ENCODE data around the gene WFDC11. TPM values are rescaled to one million over a fixed set of nuclear protein-coding genes. Genes with fewer than 3 reads are reported as not detected.
"Not testable (repeated sequence)": the region's sequence is repeated elsewhere in the genome, so short reads cannot be mapped to it uniquely, and the experiment has no call there.

WFDC11 gene
- polyA plus RNA-seq (2013, experiment 1 of 2) = not detected
- polyA plus RNA-seq (2013, experiment 2 of 2) = not detected

DNA sequence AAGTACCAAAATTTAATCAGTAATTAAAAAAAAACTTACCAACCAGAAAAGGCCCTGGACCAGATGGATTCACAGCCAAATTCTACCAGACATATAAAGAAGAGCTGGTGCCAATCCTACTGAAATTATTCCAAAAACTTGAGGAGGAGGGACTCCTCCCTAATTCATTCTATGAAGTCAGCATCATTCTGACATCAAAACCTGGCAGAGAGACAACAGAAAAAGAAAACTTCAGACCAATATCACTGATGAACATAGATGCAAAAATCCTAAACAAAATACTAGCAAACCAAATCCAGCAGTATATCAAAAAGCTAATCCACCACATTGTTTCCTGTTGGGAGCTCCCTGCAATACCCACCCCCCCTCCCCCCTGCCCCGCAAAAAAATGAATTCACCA, at the start of gene WFDC11:
WFDC11 (minus strand) TSS at position 101 of the 400 bp plus-strand sequence. CDS start 19,639 bp downstream, outside the sequence.
- H3K4me1 ChIP-seq (ENCODE audit: insufficient read depth, low read length) = no peaks in the 10 kb centered on the region
- no peak within 1 kb of the TSS for H3K27ac ChIP-seq (ENCODE audit: low read depth, low read length)
- WGBS = 100% methylated on average over 1 of the region's 1 CpG

DNA sequence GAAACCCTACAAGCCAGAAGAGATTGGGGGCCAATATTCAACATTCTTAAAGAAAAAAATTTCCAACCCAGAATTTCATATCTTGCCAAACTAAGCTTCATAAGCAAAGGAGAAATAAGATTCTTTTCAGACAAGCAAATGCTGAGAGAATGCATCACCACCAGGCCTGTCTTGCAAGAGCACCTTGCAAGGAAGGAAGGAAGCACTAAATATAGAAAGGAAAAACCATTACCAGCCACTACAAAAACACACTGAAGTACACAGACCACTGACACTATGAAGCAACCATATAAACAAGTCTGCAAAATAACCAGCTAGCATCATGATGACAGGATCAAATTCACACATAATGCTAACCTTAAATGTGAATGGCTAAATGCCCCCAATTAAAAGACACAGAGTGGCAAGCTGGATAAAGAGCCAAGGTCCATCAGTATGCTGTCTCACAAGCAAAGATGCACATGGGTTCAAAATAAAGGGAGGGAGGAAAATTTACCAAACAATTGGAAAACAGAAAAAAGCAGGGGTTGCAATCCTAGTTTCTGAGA, 46.2 kb upstream of the WFDC11 start:
- not testable (repeated sequence) for H3K9ac ChIP-seq (ENCODE audit: low read depth, low read length); H3K9me3 ChIP-seq (ENCODE audit: insufficient read depth, low read depth, low read length); H3K4me3 ChIP-seq (ENCODE audit: low read length); H3K36me3 ChIP-seq (ENCODE audit: insufficient read depth, low read length); H3K4me1 ChIP-seq (ENCODE audit: insufficient read depth, low read length); H3K27me3 ChIP-seq (ENCODE audit: insufficient read depth, low read length); H3K27ac ChIP-seq (ENCODE audit: low read depth, low read length)

More for the DNA sequence above, at the start of gene WFDC11:
- no peaks in the 10 kb centered on the region for H3K36me3 ChIP-seq (ENCODE audit: insufficient read depth, low read length)
- 0 out of 2 replicates have a peak, but pooled peaks cover 3% of the 10 kb centered on the region for H3K9me3 ChIP-seq (ENCODE audit: insufficient read depth, low read depth, low read length)
- no peak within 1 kb of the TSS for H3K4me3 ChIP-seq (ENCODE audit: low read length)
- H3K27me3 ChIP-seq (ENCODE audit: insufficient read depth, low read length) = no peaks in the 10 kb centered on the region
- no peak within 1 kb of the TSS for H3K9ac ChIP-seq (ENCODE audit: low read depth, low read length)

DNA sequence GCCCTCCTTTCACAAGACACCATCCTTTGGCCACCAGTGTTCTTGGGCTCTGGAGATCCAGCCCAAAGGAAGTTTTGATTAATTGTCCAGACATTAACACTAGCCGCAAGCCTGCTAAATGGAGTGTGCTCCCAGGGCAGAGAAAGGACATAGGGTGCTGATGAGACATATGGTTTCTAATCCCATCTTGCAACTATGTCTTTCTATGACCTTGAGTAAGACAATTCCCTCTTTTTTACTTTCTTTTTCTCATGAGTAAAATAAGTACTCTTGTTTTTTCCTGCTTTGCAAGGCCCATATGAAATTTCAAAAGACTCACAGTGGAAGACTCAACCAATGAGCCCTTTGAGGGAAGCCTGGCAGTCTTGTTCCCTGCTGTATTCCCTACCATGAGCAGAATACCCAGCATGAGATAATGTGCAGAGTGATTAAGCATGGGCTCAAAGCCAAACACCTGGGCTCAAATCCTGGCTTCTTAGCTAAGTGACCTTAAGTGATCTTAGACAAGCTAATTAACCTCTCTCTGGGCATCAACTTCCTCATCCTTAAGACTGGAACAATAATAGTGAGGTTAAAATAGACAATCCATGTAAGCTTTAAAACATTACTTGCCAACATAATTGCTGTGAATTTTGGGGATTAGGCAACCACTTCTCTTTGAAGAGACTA, 35.1 kb upstream of the WFDC11 start, which contains the start of gene WFDC10B:
WFDC10B (minus strand) TSS at position 51 of the 669 bp plus-strand sequence. CDS start 19,027 bp downstream, outside the sequence.
- H3K4me3 ChIP-seq (ENCODE audit: low read length) = no peak within 1 kb of the TSS
- H3K27me3 ChIP-seq (ENCODE audit: insufficient read depth, low read length) = no peaks in the 10 kb centered on the region
- H3K4me1 ChIP-seq (ENCODE audit: insufficient read depth, low read length) = no peaks in the 10 kb centered on the region
- 100% methylated on average over 1 of the region's 1 CpG for WGBS
- no peak within 1 kb of the TSS for H3K9ac ChIP-seq (ENCODE audit: low read depth, low read length)
- H3K9me3 ChIP-seq (ENCODE audit: insufficient read depth, low read depth, low read length) = no peaks in the 10 kb centered on the region
- H3K36me3 ChIP-seq (ENCODE audit: insufficient read depth, low read length) = no peaks in the 10 kb centered on the region
- no peak within 1 kb of the TSS for H3K27ac ChIP-seq (ENCODE audit: low read depth, low read length)

DNA sequence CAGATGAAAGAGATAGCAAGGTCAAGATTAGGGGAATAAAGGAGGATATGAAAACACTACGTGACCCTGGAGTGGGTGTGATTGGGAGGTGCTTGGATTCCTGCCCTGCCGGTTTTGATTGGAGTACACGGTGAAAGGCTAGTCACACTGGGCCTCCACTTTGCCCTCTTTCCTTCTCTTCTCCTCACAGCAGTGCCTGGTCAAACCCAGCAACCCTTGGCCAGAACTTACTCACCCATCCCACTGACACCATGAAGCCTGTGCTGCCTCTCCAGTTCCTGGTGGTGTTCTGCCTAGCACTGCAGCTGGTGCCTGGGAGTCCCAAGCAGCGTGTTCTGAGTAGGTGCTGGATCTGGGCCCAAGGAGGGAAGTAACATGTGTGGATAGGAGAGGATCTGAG, 31.8 kb upstream of the WFDC11 start, which contains the start of gene WFDC13:
WFDC13 (plus strand) TSS at position 166 of the 400 bp plus-strand sequence; CDS start at position 252, 86 bp downstream.
- Histone ChIP-seq H3K36me3 (ENCODE audit: insufficient read depth, low read length) (no peaks in the 10 kb centered on the region), H3K27me3 (ENCODE audit: insufficient read depth, low read length) (no peaks in the 10 kb centered on the region), H3K27ac (ENCODE audit: low read depth, low read length) (no peak within 1 kb of the TSS), H3K4me1 (ENCODE audit: insufficient read depth, low read length) (no peaks in the 10 kb centered on the region), H3K9me3 (ENCODE audit: insufficient read depth, low read depth, low read length) (no peaks in the 10 kb centered on the region), H3K9ac (ENCODE audit: low read depth, low read length) (no peak within 1 kb of the TSS), H3K4me3 (ENCODE audit: low read length) (no peak within 1 kb of the TSS)
- 93% methylated on average over 4 of the region's 4 CpGs for WGBS

DNA sequence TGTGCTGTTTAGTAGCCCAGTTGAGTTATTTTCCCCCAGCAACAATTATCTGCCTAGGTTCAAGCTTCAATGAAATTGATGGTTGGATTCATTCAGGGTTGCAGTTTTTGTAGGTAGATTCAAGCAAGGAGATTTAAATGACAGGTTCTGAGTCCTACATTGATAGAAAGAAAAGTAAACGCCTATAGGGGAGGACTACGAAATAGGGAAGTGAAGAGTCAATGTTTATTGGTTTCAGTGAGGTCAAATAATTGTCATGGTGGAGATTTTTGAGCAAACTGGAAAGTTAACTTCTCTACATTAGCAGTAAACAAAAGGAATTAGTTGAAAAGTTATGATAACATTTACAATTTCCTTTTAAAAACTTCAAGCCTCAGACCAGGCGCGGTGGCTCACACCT, 31.1 kb upstream of the WFDC11 start:
- Histone ChIP-seq H3K4me3 (ENCODE audit: low read length) (no peak overlapping the region), H3K27ac (ENCODE audit: low read depth, low read length) (no peak overlapping the region), H3K27me3 (ENCODE audit: insufficient read depth, low read length) (no peaks in the 10 kb centered on the region), H3K9ac (ENCODE audit: low read depth, low read length) (no peak overlapping the region), H3K4me1 (ENCODE audit: insufficient read depth, low read length) (no peaks in the 10 kb centered on the region), H3K9me3 (ENCODE audit: insufficient read depth, low read depth, low read length) (no peaks in the 10 kb centered on the region), H3K36me3 (ENCODE audit: insufficient read depth, low read length) (no peaks in the 10 kb centered on the region)
- WGBS = 76% methylated on average over 4 of the region's 4 CpGs

DNA sequence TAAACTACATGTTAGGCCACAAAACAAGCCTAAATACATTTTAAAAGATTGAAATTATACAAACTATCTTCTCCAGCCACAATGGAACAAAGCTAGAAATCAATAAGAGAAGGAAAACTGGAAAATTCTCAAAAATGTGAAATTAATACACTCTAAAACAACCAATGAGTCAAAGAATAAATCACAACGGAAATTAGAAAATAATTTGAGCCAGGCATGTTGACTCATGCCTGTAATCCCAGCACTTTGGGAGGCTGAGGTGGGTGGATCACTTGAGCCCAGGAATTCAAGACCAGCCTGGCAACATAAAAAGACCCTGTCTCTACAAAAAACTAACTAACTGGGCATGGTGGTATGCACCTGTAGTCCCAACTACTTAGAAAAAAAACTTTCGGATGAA, 25.5 kb upstream of the WFDC11 start:
- Histone ChIP-seq H3K27me3 (ENCODE audit: insufficient read depth, low read length) (no peaks in the 10 kb centered on the region), H3K9me3 (ENCODE audit: insufficient read depth, low read depth, low read length) (peaks cover 12% of the 10 kb centered on the region), H3K36me3 (ENCODE audit: insufficient read depth, low read length) (no peaks in the 10 kb centered on the region), H3K4me3 (ENCODE audit: low read length) (no peak overlapping the region), H3K27ac (ENCODE audit: low read depth, low read length) (no peak overlapping the region), H3K4me1 (ENCODE audit: insufficient read depth, low read length) (no peaks in the 10 kb centered on the region), H3K9ac (ENCODE audit: low read depth, low read length) (no peak overlapping the region)
- 93% methylated on average over 2 of the region's 2 CpGs for WGBS

DNA sequence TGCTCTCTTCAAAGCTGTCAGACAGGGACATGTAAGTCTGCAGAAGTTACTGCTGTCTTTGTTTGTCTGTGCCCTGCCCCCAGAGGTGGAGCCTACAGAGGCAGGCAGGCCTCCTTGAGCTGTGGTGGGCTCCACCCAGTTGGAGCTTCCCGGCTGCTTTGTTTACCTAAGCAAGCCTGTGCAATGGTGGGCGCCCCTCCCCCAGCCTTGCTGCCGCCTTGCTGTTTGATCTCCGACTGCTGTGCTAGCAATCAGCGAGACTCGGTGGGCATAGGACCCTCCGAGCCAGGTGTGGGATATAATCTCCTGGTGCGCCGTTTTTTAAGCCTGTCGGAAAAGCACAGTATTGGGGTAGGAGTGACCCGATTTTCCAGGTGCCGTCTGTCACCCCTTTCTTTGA, 23.3 kb upstream of the WFDC11 start:
- not testable (repeated sequence) for H3K4me1 ChIP-seq (ENCODE audit: insufficient read depth, low read length); H3K27ac ChIP-seq (ENCODE audit: low read depth, low read length); H3K4me3 ChIP-seq (ENCODE audit: low read length); H3K9ac ChIP-seq (ENCODE audit: low read depth, low read length); H3K36me3 ChIP-seq (ENCODE audit: insufficient read depth, low read length); H3K27me3 ChIP-seq (ENCODE audit: insufficient read depth, low read length)
- WGBS = 90% methylated on average over 12 of the region's 12 CpGs
- H3K9me3 ChIP-seq (ENCODE audit: insufficient read depth, low read depth, low read length) = peaks cover 12% of the 10 kb centered on the region

DNA sequence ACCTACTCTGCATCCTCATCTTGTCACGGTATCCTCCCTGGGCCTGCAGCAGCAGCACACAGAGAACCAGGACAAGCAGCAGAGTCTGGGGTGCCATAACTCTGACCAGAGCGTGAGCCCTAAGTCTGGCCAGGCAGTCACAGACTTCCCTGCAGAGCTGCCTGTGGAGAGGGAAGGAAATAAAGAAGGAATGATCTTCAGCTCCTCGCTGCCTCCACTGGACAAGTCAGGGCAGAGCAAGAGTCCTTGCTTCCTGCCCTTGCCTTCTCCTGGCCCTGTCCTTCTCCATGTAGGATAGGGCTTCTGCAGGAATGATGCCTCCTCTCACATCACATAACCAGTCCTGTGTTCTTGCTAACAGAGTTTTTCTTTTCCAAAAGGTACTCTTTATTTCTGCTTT, 15.9 kb upstream of the WFDC11 start:
- 80% methylated on average over 3 of the region's 3 CpGs for WGBS

DNA sequence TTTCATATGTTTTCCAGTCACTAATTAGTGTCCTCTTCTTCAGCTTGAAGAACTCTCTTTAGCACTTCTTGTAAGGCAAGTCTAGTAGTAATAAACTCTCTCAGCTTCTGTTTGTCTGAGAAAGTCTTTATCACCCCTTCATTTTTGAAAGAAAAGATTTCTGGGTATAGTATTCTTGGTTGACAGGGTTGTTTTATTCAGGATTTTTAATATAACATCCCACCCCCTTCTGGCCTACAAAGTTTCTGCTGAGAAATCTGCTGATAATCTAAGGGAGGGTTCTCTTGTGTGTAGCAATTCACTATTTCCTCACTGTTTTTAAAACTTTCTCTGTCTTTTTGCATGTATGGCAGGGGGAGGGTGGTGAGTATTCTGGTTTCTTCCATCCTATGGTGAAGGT, 9.6 kb upstream of the WFDC11 start:
- Histone ChIP-seq H3K27me3 (ENCODE audit: insufficient read depth, low read length) (no peaks in the 10 kb centered on the region), H3K4me3 (ENCODE audit: low read length) (no peak overlapping the region), H3K9ac (ENCODE audit: low read depth, low read length) (no peak overlapping the region), H3K36me3 (ENCODE audit: insufficient read depth, low read length) (no peaks in the 10 kb centered on the region), H3K27ac (ENCODE audit: low read depth, low read length) (no peak overlapping the region), H3K4me1 (ENCODE audit: insufficient read depth, low read length) (no peaks in the 10 kb centered on the region), H3K9me3 (ENCODE audit: insufficient read depth, low read depth, low read length) (peaks cover 17% of the 10 kb centered on the region)

More for the DNA sequence above, 15.9 kb upstream of the WFDC11 start:
- Histone ChIP-seq H3K9me3 (ENCODE audit: insufficient read depth, low read depth, low read length) (no peaks in the 10 kb centered on the region), H3K27me3 (ENCODE audit: insufficient read depth, low read length) (no peaks in the 10 kb centered on the region), H3K4me3 (ENCODE audit: low read length) (no peak overlapping the region), H3K36me3 (ENCODE audit: insufficient read depth, low read length) (no peaks in the 10 kb centered on the region), H3K4me1 (ENCODE audit: insufficient read depth, low read length) (no peaks in the 10 kb centered on the region), H3K27ac (ENCODE audit: low read depth, low read length) (no peak overlapping the region), H3K9ac (ENCODE audit: low read depth, low read length) (no peak overlapping the region)

DNA sequence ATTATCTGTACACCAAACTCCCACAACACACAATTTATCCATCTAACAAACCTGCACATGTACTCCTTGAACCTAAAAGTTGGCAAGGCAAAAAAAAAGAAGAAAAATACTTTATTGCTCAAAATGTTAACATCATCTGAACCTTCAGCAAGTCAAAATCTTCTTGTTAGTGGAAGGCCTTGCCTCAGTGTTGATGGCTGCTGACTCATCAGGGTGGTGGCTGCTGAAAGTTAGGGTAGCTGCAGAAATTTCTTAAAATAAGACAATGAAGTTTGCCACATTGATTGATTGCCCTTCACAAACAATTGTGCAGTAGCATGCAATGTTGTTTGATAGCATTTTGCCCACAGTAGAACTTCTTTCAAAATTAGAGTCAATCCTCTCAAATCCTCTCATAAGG, 2.7 kb upstream of the WFDC11 start:
- no peaks in the 10 kb centered on the region for H3K4me1 ChIP-seq (ENCODE audit: insufficient read depth, low read length)
- H3K9ac ChIP-seq (ENCODE audit: low read depth, low read length) = no peak overlapping the region
- H3K27ac ChIP-seq (ENCODE audit: low read depth, low read length) = no peak overlapping the region
- peaks cover 8% of the 10 kb centered on the region; the same call in 1 of the 2 replicates for H3K9me3 ChIP-seq (ENCODE audit: insufficient read depth, low read depth, low read length)
- no peaks in the 10 kb centered on the region for H3K36me3 ChIP-seq (ENCODE audit: insufficient read depth, low read length)
- no peak overlapping the region for H3K4me3 ChIP-seq (ENCODE audit: low read length)
- no peaks in the 10 kb centered on the region for H3K27me3 ChIP-seq (ENCODE audit: insufficient read depth, low read length)

DNA sequence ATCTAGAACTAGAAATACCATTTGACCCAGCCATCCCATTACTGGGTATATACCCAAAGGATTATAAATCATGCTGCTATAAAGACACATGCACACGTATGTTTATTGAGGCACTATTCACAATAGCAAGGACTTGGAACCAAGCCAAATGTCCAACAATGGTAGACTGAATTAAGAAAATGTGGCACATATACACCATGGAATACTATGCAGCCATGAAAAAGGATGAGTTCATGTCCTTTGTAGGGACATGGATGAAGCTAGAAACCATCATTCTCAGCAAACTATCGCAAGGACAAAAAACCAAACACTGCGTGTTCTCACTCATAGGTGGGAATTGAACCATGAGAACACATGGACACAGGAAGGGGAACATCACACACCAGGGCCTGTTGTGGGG, 13.0 kb downstream of the WFDC11 start:
- H3K36me3 ChIP-seq (ENCODE audit: insufficient read depth, low read length); H3K9me3 ChIP-seq (ENCODE audit: insufficient read depth, low read depth, low read length); H3K27me3 ChIP-seq (ENCODE audit: insufficient read depth, low read length); H3K4me3 ChIP-seq (ENCODE audit: low read length); H3K4me1 ChIP-seq (ENCODE audit: insufficient read depth, low read length); H3K9ac ChIP-seq (ENCODE audit: low read depth, low read length); H3K27ac ChIP-seq (ENCODE audit: low read depth, low read length): not testable (repeated sequence)
- WGBS = no CpG with 5 or more reads among the region's 3 CpGs
